Prostate gland (tissue), 2 donors: ENCODE data around the gene IQSEC3. TPM values are rescaled to one million over a fixed set of nuclear protein-coding genes. Genes with fewer than 3 reads are reported as not detected.

ENCODE experiments used
- DNase-seq: peaks from one replicate; pipeline ENCODE4 v3.0.0-alpha.2; 2019; ENCODE audit warnings: low spot score
- H3K27ac ChIP-seq, 2 donors: fragments of 200-600 bp; sonication (generic); 2 replicates each; pipeline ENCODE4 v1.5.1; 2017 to 2019
- H3K27me3 ChIP-seq: fragments of 200-600 bp; sonication (generic); replicated peaks from 2 replicates; pipeline ENCODE4 v1.5.1; 2019; ENCODE audit not compliant: insufficient read depth
- H3K36me3 ChIP-seq, 2 donors: fragments of 200-600 bp; sonication (generic); 1 replicate in 1 of 2; 2 replicates in 1 of 2; pipeline versions ENCODE4 v1.5.1 to v1.8.1; 2017 to 2019
- H3K4me1 ChIP-seq: fragments of 200-600 bp; sonication (generic); replicated peaks from 2 replicates; pipeline ENCODE4 v1.5.1; 2019
- H3K4me3 ChIP-seq, 2 donors: fragments of 200-600 bp; sonication (generic); 2 replicates each; pipeline ENCODE4 v1.5.1; 2017 to 2019
- H3K9me3 ChIP-seq: fragments of 200-600 bp; sonication (generic); 2 replicates; pipeline ENCODE4 v1.5.1; 2017
- POLR2A ChIP-seq: fragments of 450-650 bp; IDR thresholded peaks from one replicate; pipeline ENCODE4 v1.6.1; 2016; ENCODE audit warnings: antibody characterized with exemption, mild to moderate bottlenecking
- POLR2AphosphoS5 ChIP-seq: sonication (generic); formaldehyde crosslinking; IDR thresholded peaks from one replicate; pipeline ENCODE4 v1.6.1; 2017; ENCODE audit warnings: antibody characterized with exemption
- WGBS: methylation state at CpG from one replicate; pipeline ENCODE4 v1.1.5; 2018; 5-methylcytosine and 5-hydroxymethylcytosine counted together
- intact Hi-C: fragments of 100-400 bp; cut with DNase I; formaldehyde crosslinking; loops from one replicate; pipeline ENCODE4 v1.14.2; 2022
- total RNA-seq, 2 donors: library from RNA; depleted of rRNA; stranded (reverse); fragments of >200 nt; gene quantifications; one replicate each; pipeline ENCODE4 v1.1.0, GENCODE V29; 2016
- TF ChIP-seq, protein P1 (sequence below), 4 experiments: fragments of 200-600 bp in 2 of 4; fragments of 450-650 bp in 2 of 4; sonication (generic) in 2 of 4; IDR thresholded peaks; 1 replicate in 3 of 4; 2 replicates in 1 of 4; pipeline ENCODE4 v1.5.1; 2016 to 2019; ENCODE audit warnings: antibody characterized with exemption in 4 of 4, mild to moderate bottlenecking in 2 of 4, moderate library complexity in 2 of 4

The IQSEC3 gene
- total RNA-seq, 2 donors from 2014 or later = 0.14 to 2.6 TPM

DNA sequence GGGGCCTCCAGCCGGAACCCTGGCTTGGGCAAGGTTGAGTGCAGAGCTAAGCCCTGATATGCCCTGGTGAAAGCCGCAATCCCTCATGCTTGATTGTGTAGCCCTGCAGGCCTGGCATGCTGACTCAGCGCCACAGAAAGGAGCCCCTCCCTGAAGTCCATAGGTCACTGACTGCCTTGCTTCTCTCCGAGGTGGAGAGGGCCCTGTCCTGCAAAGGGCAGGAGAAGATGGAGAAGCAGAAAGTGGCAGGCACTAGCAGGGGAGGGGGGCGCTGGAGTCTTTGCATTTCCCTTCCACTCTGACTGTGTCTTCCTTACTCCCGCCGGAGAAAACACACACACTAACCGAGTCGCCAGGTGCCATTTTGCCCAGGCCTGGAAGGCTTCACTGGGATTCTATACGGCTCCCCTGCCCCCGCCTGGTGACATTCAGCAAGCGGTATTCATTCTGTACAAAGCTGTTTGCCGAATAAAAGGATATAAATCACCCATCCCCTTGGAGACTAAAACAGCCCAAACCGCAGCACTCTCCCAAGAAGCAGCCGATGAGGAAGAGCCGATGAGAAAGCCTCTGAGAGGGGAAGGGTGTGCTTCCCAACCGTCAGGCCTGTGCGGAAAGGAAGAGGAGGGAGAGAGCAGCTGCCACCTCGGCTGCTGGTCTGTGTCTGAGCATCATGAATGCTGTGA lies 77.5 kb downstream of the IQSEC3 start:
- Histone ChIP-seq H3K9me3 (no peaks in the 10 kb centered on the region), H3K4me1 (no peaks in the 10 kb centered on the region), H3K27me3 (no peaks in the 10 kb centered on the region), H3K36me3 (no peaks in the 10 kb centered on the region), H3K4me3 (no peak overlapping the region), H3K27ac (no peak overlapping the region)
- TF ChIP-seq, protein P1, sequence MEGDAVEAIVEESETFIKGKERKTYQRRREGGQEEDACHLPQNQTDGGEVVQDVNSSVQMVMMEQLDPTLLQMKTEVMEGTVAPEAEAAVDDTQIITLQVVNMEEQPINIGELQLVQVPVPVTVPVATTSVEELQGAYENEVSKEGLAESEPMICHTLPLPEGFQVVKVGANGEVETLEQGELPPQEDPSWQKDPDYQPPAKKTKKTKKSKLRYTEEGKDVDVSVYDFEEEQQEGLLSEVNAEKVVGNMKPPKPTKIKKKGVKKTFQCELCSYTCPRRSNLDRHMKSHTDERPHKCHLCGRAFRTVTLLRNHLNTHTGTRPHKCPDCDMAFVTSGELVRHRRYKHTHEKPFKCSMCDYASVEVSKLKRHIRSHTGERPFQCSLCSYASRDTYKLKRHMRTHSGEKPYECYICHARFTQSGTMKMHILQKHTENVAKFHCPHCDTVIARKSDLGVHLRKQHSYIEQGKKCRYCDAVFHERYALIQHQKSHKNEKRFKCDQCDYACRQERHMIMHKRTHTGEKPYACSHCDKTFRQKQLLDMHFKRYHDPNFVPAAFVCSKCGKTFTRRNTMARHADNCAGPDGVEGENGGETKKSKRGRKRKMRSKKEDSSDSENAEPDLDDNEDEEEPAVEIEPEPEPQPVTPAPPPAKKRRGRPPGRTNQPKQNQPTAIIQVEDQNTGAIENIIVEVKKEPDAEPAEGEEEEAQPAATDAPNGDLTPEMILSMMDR (IDR thresholded peaks at IDR 0.05) = no peak
- no peak for TF ChIP-seq POLR2AphosphoS5
- TF ChIP-seq POLR2A = no peak
- intact Hi-C loops = no loop called here
- 48% methylated on average over 19 of the region's 19 CpGs for WGBS
- no peak for DNase-seq

DNA sequence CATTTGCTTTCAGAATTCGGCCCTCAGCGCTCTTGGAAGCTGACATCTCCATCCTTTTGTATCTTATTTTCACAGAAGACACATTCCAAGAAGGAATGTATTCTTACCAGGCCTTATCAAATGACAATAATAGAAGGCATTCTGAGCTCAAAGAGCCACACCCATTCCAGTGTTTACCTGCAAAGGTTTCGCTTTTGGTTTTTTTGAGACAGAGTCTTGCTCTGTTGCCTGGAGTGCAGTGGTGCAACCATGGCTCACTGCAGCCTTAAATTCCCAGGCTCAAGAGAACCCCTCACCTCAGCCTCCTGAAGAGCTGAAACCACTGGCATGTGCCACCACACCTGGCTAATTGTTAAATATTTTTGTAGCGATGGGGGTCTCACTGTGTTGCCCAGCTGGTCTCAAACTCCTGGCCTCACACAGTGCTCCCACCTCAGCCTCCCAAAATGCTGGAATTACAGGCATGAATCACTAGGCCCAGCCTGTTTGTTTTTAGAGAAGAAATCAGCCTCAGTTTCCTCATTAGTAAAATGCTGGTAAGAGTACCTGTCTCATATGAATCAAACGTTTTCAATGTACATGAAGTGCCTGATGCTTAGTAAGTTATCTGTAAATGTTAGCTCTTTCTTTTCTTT lies 78.2 kb downstream of the IQSEC3 start:
- 60% methylated on average over 5 of the region's 5 CpGs for WGBS
- Histone ChIP-seq H3K36me3 (no peaks in the 10 kb centered on the region), H3K9me3 (no peaks in the 10 kb centered on the region), H3K4me3 (no peak overlapping the region), H3K27ac (no peak overlapping the region), H3K27me3 (no peaks in the 10 kb centered on the region), H3K4me1 (no peaks in the 10 kb centered on the region)
- intact Hi-C loops = no loop called here
- no peak for DNase-seq
- TF ChIP-seq, protein P1 (IDR thresholded peaks at IDR 0.05) = no peak
- no peak for TF ChIP-seq POLR2AphosphoS5
- TF ChIP-seq POLR2A = no peak

DNA sequence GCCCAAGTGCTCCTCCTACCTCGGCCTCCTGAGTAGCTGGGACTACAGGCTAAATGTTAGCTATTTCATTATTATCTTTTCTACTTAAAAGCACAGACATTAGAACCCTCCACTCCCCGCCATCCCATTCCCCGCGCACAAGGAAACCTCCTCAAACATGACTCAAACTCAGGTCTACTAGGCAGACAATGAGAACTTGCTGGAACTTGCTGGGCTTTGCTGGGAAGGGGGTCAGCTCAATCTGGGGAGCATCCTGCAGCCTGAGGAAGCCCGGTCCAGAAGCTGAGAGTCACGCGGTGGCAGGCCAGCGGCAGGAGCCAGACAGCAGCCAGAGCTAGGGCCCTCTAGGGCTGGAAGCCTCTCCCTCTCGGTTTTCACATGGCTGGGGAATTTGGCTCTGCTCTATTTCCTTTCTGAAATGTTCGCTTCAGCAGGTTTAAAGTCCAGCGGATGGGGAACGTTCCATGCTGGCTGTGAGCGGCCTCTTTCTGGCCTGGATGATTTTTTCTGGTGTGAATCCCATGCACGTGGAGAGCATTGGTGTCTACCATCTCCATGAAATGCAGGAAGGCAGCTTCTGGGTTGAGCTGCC lies 78.9 kb downstream of the IQSEC3 start:
- intact Hi-C loops = no loop called here

DNA sequence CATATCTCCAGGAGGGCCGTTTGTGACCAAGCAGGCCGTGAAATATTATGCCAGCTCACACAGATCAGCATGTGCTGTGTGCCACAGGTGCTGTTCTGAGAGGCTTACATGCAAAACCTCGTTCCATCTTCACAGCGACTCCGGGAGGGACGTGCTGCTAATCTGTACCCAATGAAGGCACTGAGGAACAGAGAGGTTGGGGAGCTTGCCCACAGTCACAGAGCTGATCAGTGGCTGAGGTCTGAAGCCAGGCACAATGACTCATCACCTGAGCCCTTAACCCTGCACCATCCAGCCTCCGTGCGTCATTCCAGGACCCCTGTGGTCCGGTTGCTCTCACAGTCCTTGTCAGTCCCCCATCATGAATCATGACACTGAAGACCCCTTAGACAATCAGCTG lies 80.7 kb downstream of the IQSEC3 start:
- TF ChIP-seq, protein P1 (IDR thresholded peaks at IDR 0.05) = no peak
- no peak for TF ChIP-seq POLR2A
- no peak for TF ChIP-seq POLR2AphosphoS5
- no peak overlapping the region for H3K27ac ChIP-seq
- 98% methylated on average over 9 of the region's 9 CpGs for WGBS
- no peaks in the 10 kb centered on the region for H3K4me1 ChIP-seq
- DNase-seq = no peak
- no peaks in the 10 kb centered on the region for H3K36me3 ChIP-seq
- no peaks in the 10 kb centered on the region for H3K9me3 ChIP-seq
- no peaks in the 10 kb centered on the region for H3K27me3 ChIP-seq
- no peak overlapping the region for H3K4me3 ChIP-seq
- intact Hi-C loops = no loop called here

More for the DNA sequence above, 78.9 kb downstream of the IQSEC3 start:
- Histone ChIP-seq H3K36me3 (no peaks in the 10 kb centered on the region), H3K9me3 (no peaks in the 10 kb centered on the region), H3K27me3 (no peaks in the 10 kb centered on the region), H3K4me3 (no peak overlapping the region), H3K4me1 (no peaks in the 10 kb centered on the region), H3K27ac (no peak overlapping the region)
- no peak for TF ChIP-seq POLR2A
- TF ChIP-seq POLR2AphosphoS5 = no peak
- TF ChIP-seq, protein P1 (IDR thresholded peaks at IDR 0.05) = no peak
- WGBS = 74% methylated on average over 14 of the region's 14 CpGs
- no peak for DNase-seq
